ENCODE measurements around the gene SLC15A3.

Gene SLC15A3

GRCh38 chr11:60992842-60993409, 41.0 kb upstream of the SLC15A3 start:
- H3K4me3 ChIP-seq (ENCODE audit: low read depth, low read length) = no peak overlapping the region
- no peak for TF ChIP-seq CTCF (conservative IDR thresholded peaks at IDR 0.05; ENCODE audit: low read depth, low read length)
- DNase-seq (ENCODE audit: low read depth) = no peak

- DNase-seq (ENCODE audit: low read depth) = no peak
- H3K4me3 ChIP-seq (ENCODE audit: low read depth, low read length) = no peak overlapping the region
Measured at GRCh38 chr11:60991457-60991856, 39.5 kb upstream of the SLC15A3 start.

GRCh38 chr11:60989093-60989650, 37.2 kb upstream of the SLC15A3 start:
- no peak for DNase-seq (ENCODE audit: low read depth)
- no peak for TF ChIP-seq CTCF (conservative IDR thresholded peaks at IDR 0.05; ENCODE audit: low read depth, low read length)
- no peak overlapping the region for H3K4me3 ChIP-seq (ENCODE audit: low read depth, low read length)

More at GRCh38 chr11:60991457-60991856, 39.5 kb upstream of the SLC15A3 start:
- TF ChIP-seq CTCF (conservative IDR thresholded peaks at IDR 0.05; ENCODE audit: low read depth, low read length) = no peak

- TF ChIP-seq CTCF (conservative IDR thresholded peaks at IDR 0.05; ENCODE audit: low read depth, low read length) = no peak
- H3K4me3 ChIP-seq (ENCODE audit: low read depth, low read length) = no peak overlapping the region
- no peak for DNase-seq (ENCODE audit: low read depth)
Measured at GRCh38 chr11:60988658-60989057, 36.7 kb upstream of the SLC15A3 start.

GRCh38 chr11:60987577-60988277, 35.8 kb upstream of the SLC15A3 start:
- DNase-seq (ENCODE audit: low read depth) = no peak
- TF ChIP-seq CTCF (conservative IDR thresholded peaks at IDR 0.05; ENCODE audit: low read depth, low read length) = no peak
- no peak overlapping the region for H3K4me3 ChIP-seq (ENCODE audit: low read depth, low read length)

GRCh38 chr11:60985991-60986915, 34.3 kb upstream of the SLC15A3 start:
- no peak overlapping the region for H3K4me3 ChIP-seq (ENCODE audit: low read depth, low read length)
- peak; percentile 37 for DNase-seq (ENCODE audit: low read depth)
- TF ChIP-seq CTCF (conservative IDR thresholded peaks at IDR 0.05; ENCODE audit: low read depth, low read length) = no peak
